Left lung (tissue), 10 donors: Measurements from ENCODE around the gene TMEM135. TPM values are rescaled to one million over a fixed set of nuclear protein-coding genes. Genes with fewer than 3 reads are reported as not detected.

Experiments used
- ATAC-seq: fragments of 200-7000 bp; cut with Tn5 transposase; one replicate; pipeline ENCODE4 v1.9.1; 2020; ENCODE audit warnings: moderate library complexity
- DNase-seq, 4 donors: peaks; one replicate each; pipeline ENCODE4 v3.0.0-alpha.2; 2013 to 2020
- H3K27ac ChIP-seq, 2 donors: fragments of 200-600 bp; sonication (generic) in 1 of 2; one replicate each; pipeline versions ENCODE4 v1.5.0 to v1.8.0; 2020 to 2021
- H3K27me3 ChIP-seq, 2 donors: fragments of 200-600 bp; sonication (generic) in 1 of 2; one replicate each; pipeline versions ENCODE4 v1.5.0 to v1.8.0; 2020 to 2021
- H3K36me3 ChIP-seq, 2 donors: fragments of 200-600 bp; sonication (generic) in 1 of 2; one replicate each; pipeline versions ENCODE4 v1.5.0 to v1.8.0; 2020 to 2021
- H3K4me1 ChIP-seq, 2 donors: fragments of 200-600 bp; one replicate each; pipeline ENCODE4 v1.8.0; 2021
- H3K4me3 ChIP-seq, 2 donors: fragments of 200-600 bp; sonication (generic) in 1 of 2; one replicate each; pipeline versions ENCODE4 v1.5.0 to v1.8.0; 2020 to 2021; ENCODE audit warnings: mild to moderate bottlenecking in 1 of 2
- H3K9me3 ChIP-seq, 2 donors: fragments of 200-600 bp; sonication (generic) in 1 of 2; one replicate each; pipeline versions ENCODE4 v1.5.0 to v1.8.0; 2020 to 2021
- CTCF ChIP-seq, 2 donors: fragments of 200-600 bp; sonication (generic) in 1 of 2; IDR thresholded peaks; one replicate each; pipeline versions ENCODE4 v1.5.0 to v1.8.0; 2021; ENCODE audit warnings: antibody characterized with exemption in 2 of 2
- intact Hi-C, 2 donors: fragments of 100-400 bp; cut with DNase I; formaldehyde crosslinking; loops; one replicate each; pipeline versions ENCODE4 v1.11.2 to v1.14.2; 2022
- polyA plus RNA-seq, 6 donors: library from polyadenylated mRNA; unstranded; fragments of 120-200 nt; gene quantifications; one replicate each; pipeline ENCODE4 v1.2.1, GENCODE V29; 2013; ENCODE audit not compliant: insufficient read length in 6 of 6
- total RNA-seq, 2 donors: library from RNA; stranded (reverse); fragmentation: NEBNext Ultra II Directional; extraction: Animal tissue kit (Norgen Biotek cat#: 25700); gene quantifications; one replicate each; pipeline ENCODE4 v1.2.1, GENCODE V29; 2021
- donor health status: DM: no; HTN: yes; CAD: no.
- donor health status: DM: no; HTN: no; CAD: no.

The TMEM135 gene
- total and polyA plus RNA-seq, 8 donors, result 21.3 to 33.4 (median 27.2) TPM

- H3K9me3 ChIP-seq, result no peaks in the 10 kb centered on the region
- no peak overlapping the region for H3K4me3 ChIP-seq
- H3K27me3 ChIP-seq, result no peaks in the 10 kb centered on the region
- TF ChIP-seq CTCF (IDR thresholded peaks at IDR 0.05), result no peak
- intact Hi-C loops, result no loop called here
- no peak overlapping the region for H3K27ac ChIP-seq
- no peaks in the 10 kb centered on the region for H3K36me3 ChIP-seq
- ATAC-seq (no peak), DNase-seq (no peak)
- no peaks in the 10 kb centered on the region for H3K4me1 ChIP-seq
These were observed 72.9 kb downstream of the TMEM135 start for GRCh38 chr11:87110443-87111131.

GRCh38 chr11:87114093-87114492 is 76.4 kb downstream of the TMEM135 start:
- intact Hi-C loops, result no loop called here
- Histone ChIP-seq H3K27ac (no peak overlapping the region), H3K9me3 (no peaks in the 10 kb centered on the region), H3K27me3 (no peaks in the 10 kb centered on the region), H3K4me1 (no peaks in the 10 kb centered on the region), H3K36me3 (no peaks in the 10 kb centered on the region), H3K4me3 (no peak overlapping the region)
- no peak for DNase-seq
- no peak for ATAC-seq
- TF ChIP-seq CTCF (IDR thresholded peaks at IDR 0.05), result no peak

- Histone ChIP-seq H3K4me3 (no peak overlapping the region), H3K4me1 (no peaks in the 10 kb centered on the region), H3K36me3 (no peaks in the 10 kb centered on the region), H3K9me3 (no peaks in the 10 kb centered on the region), H3K27ac (no peak overlapping the region), H3K27me3 (no peaks in the 10 kb centered on the region)
- no peak for TF ChIP-seq CTCF (IDR thresholded peaks at IDR 0.05)
- no peak for DNase-seq
- intact Hi-C loops, result no loop called here
- ATAC-seq, result no peak
These were observed 78.5 kb downstream of the TMEM135 start for GRCh38 chr11:87116185-87116584.

GRCh38 chr11:87120937-87121336 is 83.2 kb downstream of the TMEM135 start:
- no peak for DNase-seq
- no peak for ATAC-seq
- no peaks in the 10 kb centered on the region for H3K36me3 ChIP-seq
- H3K9me3 ChIP-seq, result no peaks in the 10 kb centered on the region
- no peak for TF ChIP-seq CTCF (IDR thresholded peaks at IDR 0.05)
- no peaks in the 10 kb centered on the region for H3K4me1 ChIP-seq
- no peak overlapping the region for H3K4me3 ChIP-seq
- no peak overlapping the region for H3K27ac ChIP-seq
- intact Hi-C loops, result no loop called here
- no peaks in the 10 kb centered on the region for H3K27me3 ChIP-seq

- Histone ChIP-seq H3K27me3 (no peaks in the 10 kb centered on the region), H3K27ac (no peak overlapping the region), H3K4me1 (no peaks in the 10 kb centered on the region), H3K4me3 (no peak overlapping the region), H3K9me3 (no peaks in the 10 kb centered on the region), H3K36me3 (no peaks in the 10 kb centered on the region)
- TF ChIP-seq CTCF (IDR thresholded peaks at IDR 0.05), result no peak
- intact Hi-C loops, result no loop called here
- no peak for ATAC-seq
- DNase-seq, result no peak
These were observed 85.1 kb downstream of the TMEM135 start for GRCh38 chr11:87122852-87123251.
